HL-60 (cell line): ENCODE measurements around the gene RBFOX1.

ENCODE experiments used
- DNase-seq, 2 experiments: peaks; one replicate each; pipeline ENCODE4 v3.0.0-alpha.2; 2010 to 2020; ENCODE audit warnings: low read depth in 1 of 2, low spot score in 1 of 2
- H3K27ac ChIP-seq: fragments of 250-450 bp; sonication (Bioruptor Pico); replicated peaks from 2 replicates; pipeline ENCODE4 v1.5.1; 2020; ENCODE audit warnings: mild to moderate bottlenecking, moderate library complexity
- H3K27me3 ChIP-seq: fragments of 250-450 bp; sonication (Bioruptor Pico); 2 replicates; pipeline ENCODE4 v1.5.1; 2021; ENCODE audit warnings: mild to moderate bottlenecking, moderate library complexity; ENCODE audit not compliant: insufficient read depth, poor library complexity, severe bottlenecking
- H3K4me3 ChIP-seq: replicated peaks from 2 replicates; pipeline ENCODE4 v1.5.1; 2011; ENCODE audit warnings: mild to moderate bottlenecking, control low read depth, low read length; ENCODE audit not compliant: insufficient read depth
- CTCF ChIP-seq: IDR thresholded peaks from one replicate; pipeline ENCODE4 v1.5.1; 2011; ENCODE audit warnings: low read length, control low read depth, inconsistent platforms; ENCODE audit not compliant: insufficient read depth
- GABPA ChIP-seq: IDR thresholded peaks from 2 replicates; pipeline ENCODE4 v1.6.1; 2012; ENCODE audit warnings: low read depth
- POLR2AphosphoS5 ChIP-seq: IDR thresholded peaks from 2 replicates; pipeline ENCODE4 v1.6.1; 2012; ENCODE audit warnings: low read depth
- REST ChIP-seq: IDR thresholded peaks from 2 replicates; pipeline ENCODE4 v1.6.1; 2012; ENCODE audit warnings: low read depth; ENCODE audit not compliant: insufficient replicate concordance
- SPI1 ChIP-seq: IDR thresholded peaks from 2 replicates; pipeline ENCODE4 v1.6.1; 2012; ENCODE audit warnings: low read depth, mild to moderate bottlenecking, borderline replicate concordance

Gene RBFOX1

GRCh38 chr16:7566360-7566759, 233.7 kb downstream of the RBFOX1 start:
- no peak overlapping the region for H3K4me3 ChIP-seq
- TF ChIP-seq GABPA (no peak), SPI1 (no peak), POLR2AphosphoS5 (no peak), REST (no peak), CTCF (no peak)
- no peaks in the 10 kb centered on the region for H3K27me3 ChIP-seq
- no peak overlapping the region for H3K27ac ChIP-seq
- DNase-seq = no peak

- no peak for TF ChIP-seq CTCF
- TF ChIP-seq SPI1 = no peak
- TF ChIP-seq REST = no peak
- TF ChIP-seq GABPA = no peak
- no peak for TF ChIP-seq POLR2AphosphoS5
- Histone ChIP-seq H3K27me3 (no peaks in the 10 kb centered on the region), H3K4me3 (no peak overlapping the region), H3K27ac (no peak overlapping the region)
- DNase-seq = no peak
These were observed 238.7 kb downstream of the RBFOX1 start for GRCh38 chr16:7571366-7571765.

GRCh38 chr16:7577588-7577987, 244.9 kb downstream of the RBFOX1 start:
- H3K27ac ChIP-seq = no peak overlapping the region
- DNase-seq = no peak
- H3K4me3 ChIP-seq = no peak overlapping the region
- TF ChIP-seq CTCF = no peak
- no peak for TF ChIP-seq REST
- TF ChIP-seq GABPA = no peak
- TF ChIP-seq SPI1 = no peak
- TF ChIP-seq POLR2AphosphoS5 = no peak
- H3K27me3 ChIP-seq = no peaks in the 10 kb centered on the region
